Activated T-cell treated with anti-CD3 and anti-CD28 coated beads, Interleukin-2, amount 50 U/mL, for 72 hours (primary cell): ENCODE results near the gene CELF1. TPM values are rescaled to one million over a fixed set of nuclear protein-coding genes. Genes with fewer than 3 reads are reported as not detected.
A peak's percentile ranks its signal among the peaks of the same experiment; 100 is the strongest.

Source experiments
- ATAC-seq, 2 donors: fragments of 150-1000 bp; cut with Tn5 transposase; replicated peaks in 1 of 2; 2 replicates each; pipeline ENCODE4 v1.10.0; 2021; ENCODE audit warnings: moderate library complexity in 2 of 2, mild to moderate bottlenecking in 1 of 2
- DNase-seq, 2 donors: peaks; one replicate each; pipeline ENCODE4 v3.0.0; 2021 to 2022; ENCODE audit warnings: mixed read lengths in 1 of 2
- H3K27ac Mint-ChIP-seq: one replicate; pipeline ENCODE4 v1.8.0; 2022; ENCODE audit warnings: mild to moderate bottlenecking, moderate library complexity, mixed read lengths
- H3K27me3 Mint-ChIP-seq: one replicate; pipeline ENCODE4 v1.8.0; 2022; ENCODE audit warnings: low read depth, mixed read lengths
- H3K36me3 Mint-ChIP-seq, 2 donors: one replicate each; pipeline ENCODE4 v1.8.0; 2022; ENCODE audit warnings: mixed read lengths in 2 of 2, mild to moderate bottlenecking in 1 of 2; ENCODE audit not compliant: insufficient read depth in 2 of 2
- H3K4me1 Mint-ChIP-seq: one replicate; pipeline ENCODE4 v1.8.0; 2022; ENCODE audit warnings: low read depth, mixed read lengths
- H3K4me3 Mint-ChIP-seq, 2 donors: one replicate each; pipeline ENCODE4 v1.8.0; 2022; ENCODE audit warnings: mild to moderate bottlenecking in 2 of 2, mixed read lengths in 2 of 2, moderate library complexity in 2 of 2
- H3K9me3 Mint-ChIP-seq, 2 donors: one replicate each; pipeline ENCODE4 v1.8.0; 2022; ENCODE audit warnings: mixed read lengths in 2 of 2
- total RNA-seq, 2 donors: library from RNA; stranded (reverse); gene quantifications; one replicate each; pipeline ENCODE4 v1.2.3, GENCODE V29; 2022

CELF1 gene
- total RNA-seq, 2 donors from 2014 or later, result 128 to 149 TPM

DNA sequence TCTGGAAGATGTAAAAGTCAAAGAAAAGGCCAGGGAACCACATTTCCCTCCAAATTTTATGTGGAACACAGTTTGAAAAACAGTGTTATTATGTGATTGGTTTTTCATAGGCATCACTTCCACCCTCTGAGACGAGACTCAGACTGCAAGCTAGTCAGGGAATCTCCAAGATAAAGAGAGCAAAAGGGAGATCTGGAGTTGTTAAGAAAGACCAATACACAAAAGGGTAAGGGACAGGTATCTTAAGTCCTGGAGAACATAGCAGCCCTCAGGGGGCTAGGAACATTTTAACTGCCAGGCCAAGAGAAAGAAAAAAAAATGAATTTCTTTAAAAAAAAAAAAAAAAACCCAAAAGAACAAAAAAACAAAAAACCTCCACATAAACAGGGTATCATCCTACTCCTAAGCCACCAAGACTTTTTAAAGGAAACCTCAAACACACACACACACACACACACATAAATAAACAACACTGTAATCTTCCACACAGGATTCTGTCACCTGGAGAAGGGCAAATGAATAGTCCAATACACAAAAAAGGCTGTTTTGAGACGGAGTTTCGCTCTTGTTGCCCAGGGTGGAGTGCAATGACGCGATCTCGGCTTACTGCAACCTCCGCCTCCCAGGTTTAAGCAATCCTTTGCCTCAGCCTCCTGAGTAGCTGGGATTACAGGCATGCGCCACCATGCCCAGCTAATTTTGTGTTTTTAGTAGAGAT is 44.5 kb downstream of the CELF1 start:
- ATAC-seq, result no peak
- peak overlapping the region; percentile 68 to 86 for H3K4me3 Mint-ChIP-seq
- H3K27ac Mint-ChIP-seq, result peak overlapping the region; percentile 99
- peak in 1 of 2 donors; percentile 4 for DNase-seq
- H3K36me3 Mint-ChIP-seq, result peaks cover 0 to 2% of the 10 kb centered on the region in 2 donors
- H3K4me1 Mint-ChIP-seq, result peaks cover 91% of the 10 kb centered on the region
- no peaks in the 10 kb centered on the region for H3K27me3 Mint-ChIP-seq
- H3K9me3 Mint-ChIP-seq, result no peaks in the 10 kb centered on the region

DNA sequence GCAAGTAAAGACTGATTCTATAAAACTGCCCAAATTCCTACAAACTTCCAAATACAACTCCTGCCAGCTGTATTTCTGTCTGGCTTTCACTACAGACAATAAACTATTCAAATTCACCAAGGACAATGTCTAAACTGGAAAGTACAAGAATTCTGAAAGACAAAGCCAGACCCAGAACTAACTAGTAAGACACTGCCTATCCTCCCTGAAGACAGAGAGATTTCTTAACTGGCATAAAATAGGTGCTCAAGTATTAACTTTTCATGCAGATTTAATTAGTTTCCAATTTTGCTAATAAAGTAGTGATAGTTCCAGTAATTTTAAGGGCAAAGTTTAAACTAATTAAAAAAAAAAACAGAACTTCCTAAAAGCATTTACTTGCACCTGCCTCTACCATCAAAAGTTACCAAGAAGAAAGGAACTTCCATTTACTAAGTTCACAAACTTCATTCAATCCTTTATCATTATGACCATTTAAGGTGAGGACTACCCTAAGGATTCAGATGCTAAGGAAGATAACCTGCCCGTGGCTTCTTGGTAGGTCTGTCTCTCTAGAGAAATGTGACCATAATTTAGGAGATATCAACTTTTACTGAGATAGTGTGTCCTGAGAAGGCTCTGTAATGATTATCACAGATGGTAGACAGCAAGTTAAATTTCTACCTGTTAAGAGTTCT is 45.2 kb downstream of the CELF1 start:
- Mint-ChIP-seq H3K4me3 (peak overlapping the region; percentile 58 to 86), H3K27me3 (no peaks in the 10 kb centered on the region), H3K36me3 (peaks cover 0 to 2% of the 10 kb centered on the region in 2 donors), H3K27ac (peak overlapping the region; percentile 99), H3K4me1 (peaks cover 91% of the 10 kb centered on the region), H3K9me3 (no peaks in the 10 kb centered on the region)
- ATAC-seq (no peak), DNase-seq (no peak)

DNA sequence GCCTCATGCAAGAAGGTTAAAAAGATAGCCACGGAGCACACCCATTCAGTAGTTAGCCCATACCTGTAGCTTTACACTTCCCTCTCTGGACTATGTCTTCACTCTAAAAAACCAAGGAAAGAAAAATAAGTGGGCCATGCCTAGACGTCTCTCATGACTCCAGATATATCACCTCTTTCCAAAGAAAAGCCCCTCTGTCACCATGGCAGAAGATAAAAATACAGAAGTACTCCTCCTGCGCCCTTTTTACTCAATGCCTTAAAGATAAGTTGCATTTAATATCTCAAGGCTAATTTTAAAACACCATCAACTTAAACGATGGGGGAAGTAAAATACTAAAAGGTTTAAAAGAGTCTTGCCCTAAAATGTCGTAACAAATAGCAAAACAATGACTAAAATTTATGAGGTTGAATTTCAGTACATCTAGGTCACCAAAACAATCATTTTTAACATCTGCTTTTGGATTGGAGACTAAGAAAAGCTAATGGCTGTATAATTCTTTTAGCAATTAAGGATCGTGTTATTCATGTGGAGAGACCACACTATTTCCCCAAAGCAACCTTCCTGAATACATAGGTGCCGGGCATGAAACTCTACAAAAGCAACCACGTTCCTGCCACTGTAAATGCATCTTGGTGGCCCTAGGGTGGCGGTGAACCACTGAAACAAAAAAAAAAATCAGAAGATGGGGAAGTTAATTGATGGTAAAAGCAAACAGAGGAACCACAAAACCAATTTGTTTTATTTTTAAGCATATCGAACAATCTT is 46.0 kb downstream of the CELF1 start:
- DNase-seq (no peak), ATAC-seq (no peak)
- H3K4me3 Mint-ChIP-seq, result peak overlapping the region; percentile 58 to 86
- H3K27ac Mint-ChIP-seq, result peak overlapping the region; percentile 38
- H3K36me3 Mint-ChIP-seq, result peaks cover 0 to 4% of the 10 kb centered on the region in 2 donors
- peaks cover 91% of the 10 kb centered on the region for H3K4me1 Mint-ChIP-seq
- no peaks in the 10 kb centered on the region for H3K9me3 Mint-ChIP-seq
- H3K27me3 Mint-ChIP-seq, result no peaks in the 10 kb centered on the region

DNA sequence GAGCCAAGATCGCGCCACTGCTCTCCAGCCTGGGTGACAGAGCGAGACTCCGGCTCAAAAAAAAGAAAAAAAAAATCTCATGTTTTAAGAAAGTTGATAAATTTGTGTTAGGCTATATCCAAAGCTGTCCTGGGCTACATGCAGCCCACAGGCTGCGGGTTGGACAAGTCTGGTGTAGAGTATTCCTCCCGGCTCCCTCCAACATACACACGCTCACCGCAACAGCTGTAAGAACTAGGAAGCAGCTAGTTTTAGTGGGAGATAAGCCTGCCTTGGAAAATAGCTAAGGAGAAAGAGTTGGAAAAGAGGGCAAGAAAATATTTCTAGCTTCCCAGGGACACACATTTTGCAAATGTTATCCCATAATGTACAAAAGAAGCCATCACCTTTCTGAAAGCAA is 46.6 kb downstream of the CELF1 start:
- H3K9me3 Mint-ChIP-seq, result no peaks in the 10 kb centered on the region
- ATAC-seq (no peak), DNase-seq (no peak)
- H3K36me3 Mint-ChIP-seq, result peaks cover 0 to 6% of the 10 kb centered on the region in 2 donors
- peak overlapping the region; percentile 41 for H3K27ac Mint-ChIP-seq
- H3K27me3 Mint-ChIP-seq, result no peaks in the 10 kb centered on the region
- H3K4me3 Mint-ChIP-seq, result no peak overlapping the region
- peaks cover 87% of the 10 kb centered on the region for H3K4me1 Mint-ChIP-seq

DNA sequence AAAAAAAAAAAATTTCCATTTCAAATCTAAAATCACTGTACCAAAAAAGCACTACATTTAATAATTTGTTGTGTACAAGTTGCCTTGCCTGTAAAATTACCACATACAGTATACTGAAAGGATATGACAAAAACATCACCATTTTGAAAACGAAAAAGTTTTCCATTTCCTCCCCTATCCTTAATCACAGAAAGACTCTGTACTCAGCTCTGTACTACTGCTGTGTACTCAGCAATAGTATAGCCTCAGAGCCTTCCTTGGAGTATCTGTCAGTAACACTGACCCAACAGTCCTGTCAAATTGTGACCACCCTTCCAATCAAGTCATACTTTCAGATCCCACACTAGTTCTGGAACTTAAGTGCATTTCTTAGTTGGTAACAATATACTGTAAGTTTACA is 48.0 kb downstream of the CELF1 start:
- Mint-ChIP-seq H3K27me3 (no peaks in the 10 kb centered on the region), H3K27ac (peak overlapping the region; percentile 74), H3K9me3 (no peaks in the 10 kb centered on the region), H3K36me3 (peaks cover 0 to 6% of the 10 kb centered on the region in 2 donors), H3K4me1 (peaks cover 86% of the 10 kb centered on the region), H3K4me3 (peak overlapping the region; percentile 20 to 52)
- DNase-seq (no peak), ATAC-seq (peak; percentile 52 to 76)

DNA sequence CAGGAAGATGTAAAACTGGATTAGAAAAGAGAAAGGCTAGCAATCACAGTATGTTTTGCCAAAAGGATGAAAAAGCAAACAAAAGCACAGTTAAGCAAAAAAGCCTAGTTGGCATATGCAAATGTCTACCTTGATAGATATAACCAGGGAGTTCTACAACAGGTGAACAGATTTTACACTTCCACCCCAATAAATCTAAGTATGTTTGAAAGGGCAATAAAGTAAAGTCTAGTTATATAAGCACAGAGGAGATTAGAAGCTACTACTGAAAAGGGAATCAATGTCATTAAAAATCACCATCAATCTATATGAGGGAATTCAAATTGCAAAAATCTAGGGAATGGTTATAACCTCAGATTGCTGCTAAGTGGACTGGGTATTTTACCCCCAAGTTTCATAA is 49.7 kb downstream of the CELF1 start:
- Mint-ChIP-seq H3K36me3 (peaks cover 0 to 6% of the 10 kb centered on the region in 2 donors), H3K9me3 (no peaks in the 10 kb centered on the region), H3K27me3 (no peaks in the 10 kb centered on the region), H3K4me1 (peaks cover 79% of the 10 kb centered on the region), H3K4me3 (no peak overlapping the region), H3K27ac (peak overlapping the region; percentile 94)
- DNase-seq (no peak), ATAC-seq (no peak)

DNA sequence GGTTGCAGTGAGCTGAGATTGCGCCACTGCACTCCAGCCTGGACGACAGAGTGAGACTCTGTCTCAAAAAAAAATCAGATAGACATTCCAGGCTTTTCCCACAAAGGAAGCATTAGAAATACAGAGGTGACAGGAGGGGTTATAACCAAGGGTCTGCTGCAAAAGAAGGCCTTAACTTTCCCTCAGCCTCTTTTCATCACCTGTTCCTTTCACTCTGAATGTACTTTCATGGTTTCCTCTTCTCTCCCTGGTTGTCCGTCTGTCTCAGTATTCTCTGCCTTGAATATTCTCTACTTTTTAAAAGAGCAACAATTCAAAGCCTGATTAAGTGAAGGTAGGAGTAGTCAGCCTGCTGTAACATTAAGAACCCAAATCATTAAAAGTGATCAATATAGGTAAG is 50.2 kb downstream of the CELF1 start:
- Mint-ChIP-seq H3K9me3 (no peaks in the 10 kb centered on the region), H3K27me3 (no peaks in the 10 kb centered on the region), H3K4me3 (no peak overlapping the region), H3K36me3 (peaks cover 0 to 10% of the 10 kb centered on the region in 2 donors), H3K27ac (peak overlapping the region; percentile 94), H3K4me1 (peaks cover 75% of the 10 kb centered on the region)
- ATAC-seq (no peak), DNase-seq (no peak)

DNA sequence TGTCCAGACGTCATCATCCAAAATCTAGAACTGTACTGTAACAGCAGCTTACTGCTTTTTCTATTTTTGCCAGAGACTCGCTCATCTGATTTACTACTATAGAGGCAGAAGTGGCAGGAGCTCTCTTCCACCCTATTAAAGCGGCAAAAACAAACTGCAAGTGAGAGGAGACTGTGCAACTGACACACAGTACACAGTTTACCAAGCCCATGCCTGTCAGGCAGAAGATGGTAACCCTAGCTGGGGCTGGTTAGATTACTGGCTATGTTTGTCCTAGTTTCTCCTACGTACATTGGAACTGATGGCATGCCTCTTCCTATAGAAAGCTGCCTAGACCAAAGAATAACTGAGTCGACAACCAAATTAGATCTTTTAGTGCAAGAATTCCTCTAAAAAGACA is 51.8 kb downstream of the CELF1 start:
- H3K36me3 Mint-ChIP-seq, result peaks cover 0 to 13% of the 10 kb centered on the region in 2 donors
- no peaks in the 10 kb centered on the region for H3K9me3 Mint-ChIP-seq
- H3K4me1 Mint-ChIP-seq, result peaks cover 58% of the 10 kb centered on the region
- no peaks in the 10 kb centered on the region for H3K27me3 Mint-ChIP-seq
- no peak for ATAC-seq
- DNase-seq, result no peak
- H3K4me3 Mint-ChIP-seq, result no peak overlapping the region
- peak overlapping the region; percentile 86 for H3K27ac Mint-ChIP-seq

DNA sequence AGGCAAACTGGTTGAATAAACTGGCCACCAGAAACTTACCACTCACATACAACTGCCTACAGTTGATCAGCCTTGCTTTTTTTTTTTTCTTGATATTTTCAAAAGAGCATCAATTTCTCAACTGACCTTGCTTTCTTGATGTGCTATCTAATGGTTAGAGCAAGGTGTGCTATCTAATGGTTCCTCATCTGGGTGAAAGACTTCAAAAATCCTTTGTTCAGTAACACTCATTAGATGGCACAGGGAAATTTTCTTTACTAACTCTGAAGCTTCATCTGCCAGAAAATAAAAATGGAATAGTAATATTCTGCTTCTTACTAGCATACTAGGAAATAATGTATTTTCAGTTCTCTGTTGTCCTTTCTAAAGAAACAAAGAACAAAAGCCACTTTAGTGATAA is 52.8 kb downstream of the CELF1 start:
- ATAC-seq, result no peak
- Mint-ChIP-seq H3K4me1 (peaks cover 51% of the 10 kb centered on the region), H3K4me3 (no peak overlapping the region)

DNA sequence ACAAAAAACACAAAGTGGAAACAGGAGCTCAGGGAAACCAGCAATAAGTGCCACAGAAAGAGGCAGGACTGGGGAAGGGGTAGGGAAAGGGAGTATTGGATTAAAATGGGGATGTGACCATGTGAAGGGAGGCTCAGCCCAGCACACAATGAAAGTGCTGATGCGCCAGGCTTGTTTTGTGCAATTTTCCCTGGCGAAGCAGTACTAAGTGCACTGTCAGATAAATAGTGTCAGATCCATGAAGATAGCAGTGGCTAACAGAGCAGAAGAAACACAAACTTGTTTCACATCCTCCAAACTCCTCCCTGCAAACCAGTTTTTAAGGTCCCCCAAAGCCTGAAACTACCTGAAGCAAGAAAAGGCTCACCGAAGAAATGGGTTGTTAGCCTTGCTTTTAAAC is 53.3 kb downstream of the CELF1 start:
- DNase-seq (no peak), ATAC-seq (no peak)
- Mint-ChIP-seq H3K4me1 (peaks cover 47% of the 10 kb centered on the region), H3K4me3 (no peak overlapping the region), H3K9me3 (no peaks in the 10 kb centered on the region), H3K27me3 (no peaks in the 10 kb centered on the region), H3K27ac (no peak overlapping the region), H3K36me3 (peaks cover 0 to 11% of the 10 kb centered on the region in 2 donors)

More for the DNA sequence above, 52.8 kb downstream of the CELF1 start:
- H3K36me3 Mint-ChIP-seq, result peaks cover 0 to 11% of the 10 kb centered on the region in 2 donors
- DNase-seq, result no peak
- H3K9me3 Mint-ChIP-seq, result no peaks in the 10 kb centered on the region
- H3K27me3 Mint-ChIP-seq, result no peaks in the 10 kb centered on the region
- H3K27ac Mint-ChIP-seq, result peak overlapping the region; percentile 86

DNA sequence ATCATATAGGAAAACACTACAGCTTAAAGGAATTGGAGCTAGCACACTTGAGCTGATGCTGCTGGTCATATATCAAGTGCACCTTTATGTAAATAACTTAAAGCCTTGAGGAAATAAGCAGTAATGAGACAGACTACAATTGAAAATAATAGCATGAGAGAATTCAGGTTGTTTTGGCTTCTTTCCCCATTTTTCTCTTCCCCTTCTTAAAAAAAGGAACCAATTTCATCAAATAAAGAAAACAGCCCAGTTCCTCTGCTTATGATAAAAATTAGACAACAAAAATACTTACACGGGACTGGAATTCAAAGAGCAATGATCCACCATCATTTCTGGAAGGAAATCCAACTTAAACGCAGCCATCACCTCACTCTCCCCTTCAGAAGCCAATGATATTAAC is 53.8 kb downstream of the CELF1 start:
- DNase-seq (no peak), ATAC-seq (no peak)
- H3K27me3 Mint-ChIP-seq, result no peaks in the 10 kb centered on the region
- no peaks in the 10 kb centered on the region for H3K9me3 Mint-ChIP-seq
- no peak overlapping the region for H3K4me3 Mint-ChIP-seq
- peaks cover 45% of the 10 kb centered on the region for H3K4me1 Mint-ChIP-seq
- H3K27ac Mint-ChIP-seq, result peak overlapping the region; percentile 87
- peaks cover 0 to 11% of the 10 kb centered on the region in 2 donors for H3K36me3 Mint-ChIP-seq

DNA sequence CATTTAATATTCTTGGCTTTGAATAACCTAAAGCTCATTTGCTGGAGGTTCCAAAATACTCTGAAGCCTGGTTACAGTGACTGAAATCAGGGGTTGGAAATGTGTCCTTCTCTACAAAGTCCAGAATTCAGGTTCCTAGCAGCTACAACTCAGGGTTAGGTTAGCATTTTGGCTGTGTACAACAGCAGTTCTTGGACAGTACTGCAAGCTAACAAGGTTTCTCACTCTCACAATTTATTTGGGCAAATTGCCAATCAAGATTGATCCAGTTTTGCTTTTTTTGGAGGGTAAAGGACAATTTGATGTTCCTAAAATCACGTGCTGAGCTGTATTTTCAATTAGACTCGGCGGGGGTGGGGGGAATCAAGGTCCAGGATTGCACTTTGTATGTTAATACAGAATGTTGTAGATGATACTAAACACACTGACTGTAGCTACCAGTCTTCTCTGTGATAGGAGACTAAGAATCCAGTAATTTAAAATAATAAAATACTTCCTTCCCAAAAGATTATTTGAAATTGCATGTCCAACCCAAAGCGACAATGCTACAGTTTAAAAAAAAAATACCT is 54.3 kb downstream of the CELF1 start:
- Mint-ChIP-seq H3K4me1 (peaks cover 40% of the 10 kb centered on the region), H3K27ac (peak overlapping the region; percentile 87), H3K9me3 (no peaks in the 10 kb centered on the region), H3K36me3 (peaks cover 0 to 15% of the 10 kb centered on the region in 2 donors), H3K4me3 (no peak overlapping the region), H3K27me3 (no peaks in the 10 kb centered on the region)
- DNase-seq (no peak), ATAC-seq (no peak)

DNA sequence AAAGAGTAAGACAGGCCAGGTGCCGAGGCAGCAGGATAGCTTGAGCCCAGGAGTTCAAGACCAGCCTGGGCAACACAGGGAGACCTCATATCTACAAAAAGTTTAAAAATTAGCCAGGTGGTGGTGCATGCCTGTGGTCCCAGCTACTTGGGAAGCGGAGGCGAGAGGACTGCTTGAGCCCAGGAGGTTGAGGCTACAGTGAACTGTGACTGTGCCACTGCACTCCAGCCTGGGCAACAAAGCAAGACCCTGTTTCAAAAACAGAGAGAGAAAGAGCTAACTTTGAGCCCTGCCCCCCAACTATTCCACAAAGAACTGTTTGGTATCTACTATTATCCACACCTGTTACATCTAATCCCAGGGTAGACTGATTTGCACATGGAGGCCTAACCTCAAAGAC is 54.8 kb downstream of the CELF1 start:
- Mint-ChIP-seq H3K4me1 (peaks cover 35% of the 10 kb centered on the region), H3K9me3 (no peaks in the 10 kb centered on the region), H3K27me3 (no peaks in the 10 kb centered on the region), H3K36me3 (peaks cover 0 to 15% of the 10 kb centered on the region in 2 donors), H3K4me3 (no peak overlapping the region), H3K27ac (peak overlapping the region; percentile 53)
- ATAC-seq (no peak), DNase-seq (no peak)
